ENCODE results near the gene CCDC90B.

CCDC90B gene

GRCh38 chr11:83293457-83293774, 7.2 kb upstream of the CCDC90B start:
- TF ChIP-seq EZH2 (IDR thresholded peaks at IDR 0.05; ENCODE audit: borderline replicate concordance, low read depth, low read length, severe bottlenecking) (no peak), CTCF (IDR thresholded peaks at IDR 0.05; ENCODE audit: borderline replicate concordance, extremely low read depth, low read length, poor library complexity, severe bottlenecking) (no peak)
- H3K27me3 ChIP-seq (ENCODE audit: insufficient read depth, low read length, poor library complexity): no peaks in the 10 kb centered on the region
- no peaks in the 10 kb centered on the region for H4K20me1 ChIP-seq (ENCODE audit: insufficient read depth, low read length)
- H3K4me3 ChIP-seq (ENCODE audit: low read depth in 1 of 2, low read length in 2 of 2): no peak overlapping the region
- ATAC-seq (ENCODE audit: insufficient read depth, low read depth) (no peak), DNase-seq (no peak)
- no peaks in the 10 kb centered on the region for H3K79me2 ChIP-seq (ENCODE audit: insufficient read depth, low read length)
- H3K9me3 ChIP-seq (ENCODE audit: insufficient read depth, low read length, severe bottlenecking): no peaks in the 10 kb centered on the region
- H2AFZ ChIP-seq (ENCODE audit: low read depth, low read length): no peak overlapping the region
- H3K36me3 ChIP-seq (ENCODE audit: insufficient read depth, low read length): no peaks in the 10 kb centered on the region
- H3K27ac ChIP-seq (ENCODE audit: low read length): no peak overlapping the region
- H3K4me1 ChIP-seq (ENCODE audit: insufficient read depth, low read length): peaks cover 4% of the 10 kb centered on the region; the same call in 1 of the 2 replicates
- H3K4me2 ChIP-seq (ENCODE audit: insufficient read depth, low read length): no peak overlapping the region
- H3K9ac ChIP-seq (ENCODE audit: low read depth, low read length): no peak overlapping the region

GRCh38 chr11:83292709-83293456, 6.7 kb upstream of the CCDC90B start:
- Histone ChIP-seq H2AFZ (ENCODE audit: low read depth, low read length) (peak overlapping the region; percentile 36; the same call in 1 of the 2 replicates), H3K79me2 (ENCODE audit: insufficient read depth, low read length) (no peaks in the 10 kb centered on the region), H3K4me3 (ENCODE audit: low read depth in 1 of 2, low read length in 2 of 2) (peak overlapping the region in 1 of 2 experiments; percentile 33; a peak in 1 of 4 replicates), H3K4me2 (ENCODE audit: insufficient read depth, low read length) (peak overlapping the region; percentile 50; the same call in 1 of the 2 replicates), H3K27ac (ENCODE audit: low read length) (no peak overlapping the region), H3K27me3 (ENCODE audit: insufficient read depth, low read length, poor library complexity) (no peaks in the 10 kb centered on the region), H3K4me1 (ENCODE audit: insufficient read depth, low read length) (peaks cover 4% of the 10 kb centered on the region; the same call in 1 of the 2 replicates), H3K9me3 (ENCODE audit: insufficient read depth, low read length, severe bottlenecking) (no peaks in the 10 kb centered on the region), H3K9ac (ENCODE audit: low read depth, low read length) (no peak overlapping the region), H4K20me1 (ENCODE audit: insufficient read depth, low read length) (no peaks in the 10 kb centered on the region), H3K36me3 (ENCODE audit: insufficient read depth, low read length) (no peaks in the 10 kb centered on the region)
- DNase-seq: peak; percentile 28
- ATAC-seq (ENCODE audit: insufficient read depth, low read depth): peak; percentile 88
- TF ChIP-seq EZH2 (IDR thresholded peaks at IDR 0.05; ENCODE audit: borderline replicate concordance, low read depth, low read length, severe bottlenecking) (no peak), CTCF (IDR thresholded peaks at IDR 0.05; ENCODE audit: borderline replicate concordance, extremely low read depth, low read length, poor library complexity, severe bottlenecking) (peak; percentile 76)

GRCh38 chr11:83287631-83288030, 1.5 kb upstream of the CCDC90B start:
- no peak overlapping the region for H3K4me2 ChIP-seq (ENCODE audit: insufficient read depth, low read length)
- H3K79me2 ChIP-seq (ENCODE audit: insufficient read depth, low read length): peaks cover 31% of the 10 kb centered on the region
- no peak overlapping the region for H3K4me3 ChIP-seq (ENCODE audit: low read depth in 1 of 2, low read length in 2 of 2)
- no peaks in the 10 kb centered on the region for H3K27me3 ChIP-seq (ENCODE audit: insufficient read depth, low read length, poor library complexity)
- H3K27ac ChIP-seq (ENCODE audit: low read length): no peak overlapping the region
- H3K36me3 ChIP-seq (ENCODE audit: insufficient read depth, low read length): no peaks in the 10 kb centered on the region; the same call in 1 of the 2 replicates
- DNase-seq: peak; percentile 6
- no peaks in the 10 kb centered on the region for H3K9me3 ChIP-seq (ENCODE audit: insufficient read depth, low read length, severe bottlenecking)
- H3K4me1 ChIP-seq (ENCODE audit: insufficient read depth, low read length): peaks cover 31% of the 10 kb centered on the region
- H3K9ac ChIP-seq (ENCODE audit: low read depth, low read length): no peak overlapping the region
- 0 out of 2 replicates have a peak overlapping the region, but pooled peaks have one; percentile 65 for H2AFZ ChIP-seq (ENCODE audit: low read depth, low read length)
- ATAC-seq (ENCODE audit: insufficient read depth, low read depth): no peak
- TF ChIP-seq CTCF (IDR thresholded peaks at IDR 0.05; ENCODE audit: borderline replicate concordance, extremely low read depth, low read length, poor library complexity, severe bottlenecking): no peak
- TF ChIP-seq EZH2 (IDR thresholded peaks at IDR 0.05; ENCODE audit: borderline replicate concordance, low read depth, low read length, severe bottlenecking): no peak
- H4K20me1 ChIP-seq (ENCODE audit: insufficient read depth, low read length): no peaks in the 10 kb centered on the region

All from DND-41 (cell line).